GM23338 (cell line): ENCODE measurements around the gene ITGA3. TPM values are rescaled to one million over a fixed set of nuclear protein-coding genes. Genes with fewer than 3 reads are reported as not detected.

Source experiments
- ATAC-seq: fragments of 200-7000 bp; cut with Tn5 transposase; 3 replicates; pipeline ENCODE4 v1.9.1; 2020
- DNase-seq: peaks from one replicate; pipeline ENCODE4 v3.0.0-alpha.2; 2015; ENCODE audit warnings: low spot score
- H2AFZ ChIP-seq: fragments of 200-600 bp; sonication (generic); 2 replicates; pipeline ENCODE4 v1.8.0; 2016; ENCODE audit warnings: antibody characterized with exemption, mild to moderate bottlenecking, moderate library complexity
- H3F3A ChIP-seq: fragments of 200-600 bp; sonication (generic); replicated peaks from 2 replicates; pipeline ENCODE4 v1.8.0; 2017; ENCODE audit warnings: antibody characterized with exemption, mixed run types, low read depth
- H3K27ac ChIP-seq: fragments of 200-600 bp; sonication (generic); 2 replicates; pipeline ENCODE4 v1.6.1; 2016; ENCODE audit warnings: low read depth
- H3K27me3 ChIP-seq: fragments of 200-600 bp; sonication (generic); 2 replicates; pipeline ENCODE4 v1.8.0; 2016; ENCODE audit warnings: mild to moderate bottlenecking, mixed run types, moderate library complexity; ENCODE audit not compliant: insufficient read depth
- H3K36me3 ChIP-seq: fragments of 200-600 bp; sonication (generic); 2 replicates; pipeline ENCODE4 v1.8.0; 2016; ENCODE audit warnings: mild to moderate bottlenecking; ENCODE audit not compliant: insufficient read depth
- H3K4me1 ChIP-seq: fragments of 200-600 bp; sonication (generic); 2 replicates; pipeline ENCODE4 v1.8.0; 2016; ENCODE audit warnings: mild to moderate bottlenecking, moderate library complexity; ENCODE audit not compliant: insufficient read depth
- H3K4me2 ChIP-seq: fragments of 200-600 bp; sonication (generic); 2 replicates; pipeline ENCODE4 v1.7.1; 2017; ENCODE audit warnings: mixed run types
- H3K4me3 ChIP-seq: fragments of 200-600 bp; sonication (generic); 2 replicates; pipeline ENCODE4 v1.6.1; 2016; ENCODE audit warnings: mixed run types
- H3K79me2 ChIP-seq: fragments of 200-600 bp; sonication (generic); replicated peaks from 2 replicates; pipeline ENCODE4 v1.8.0; 2017; ENCODE audit warnings: mild to moderate bottlenecking; ENCODE audit not compliant: insufficient read depth
- H3K9me2 ChIP-seq: fragments of 200-600 bp; sonication (generic); 2 replicates; pipeline ENCODE4 v1.8.0; 2017; ENCODE audit not compliant: insufficient read depth
- H4K20me1 ChIP-seq: fragments of 200-600 bp; sonication (generic); replicated peaks from 2 replicates; pipeline ENCODE4 v1.8.0; 2017; ENCODE audit warnings: mild to moderate bottlenecking; ENCODE audit not compliant: insufficient read depth
- H3K27ac Mint-ChIP-seq: 2 replicates; pipeline ENCODE4 v1.8.0; 2020; ENCODE audit warnings: inconsistent platforms, mild to moderate bottlenecking, moderate library complexity, mixed read lengths
- H3K27me3 Mint-ChIP-seq: 3 replicates; pipeline ENCODE4 v1.8.0; 2022; ENCODE audit warnings: low read depth, mild to moderate bottlenecking, moderate library complexity, mixed read lengths, inconsistent platforms; ENCODE audit not compliant: insufficient read depth, poor library complexity
- H3K36me3 Mint-ChIP-seq: 3 replicates; pipeline ENCODE4 v1.8.0; 2021; ENCODE audit warnings: low read depth, mild to moderate bottlenecking, inconsistent platforms, moderate library complexity, mixed read lengths
- H3K4me1 Mint-ChIP-seq: 3 replicates; pipeline ENCODE4 v1.8.0; 2020; ENCODE audit warnings: mild to moderate bottlenecking, inconsistent platforms, mixed read lengths
- H3K4me3 Mint-ChIP-seq: 3 replicates; pipeline ENCODE4 v1.8.0; 2021; ENCODE audit warnings: moderate library complexity, mild to moderate bottlenecking, inconsistent platforms, mixed read lengths
- H3K9me3 Mint-ChIP-seq: 3 replicates; pipeline ENCODE4 v1.8.0; 2020; ENCODE audit warnings: moderate library complexity, mild to moderate bottlenecking, inconsistent platforms, mixed read lengths
- CREB1 ChIP-seq: fragments of 250-450 bp; sonication (Bioruptor Pico); IDR thresholded peaks from 2 replicates; pipeline ENCODE4 v1.5.0; 2020; ENCODE audit warnings: low read depth, mild to moderate bottlenecking, moderate library complexity
- EZH2 ChIP-seq: fragments of 200-600 bp; sonication (generic); IDR thresholded peaks from one replicate; pipeline ENCODE4 v1.8.0; 2017; ENCODE audit warnings: antibody characterized with exemption, mild to moderate bottlenecking, low read depth; ENCODE audit not compliant: unreplicated experiment
- EZH2phosphoT487 ChIP-seq: fragments of 200-600 bp; sonication (generic); IDR thresholded peaks from one replicate; pipeline ENCODE4 v1.8.1; 2018; ENCODE audit warnings: antibody characterized with exemption; ENCODE audit not compliant: unreplicated experiment
- JUNB ChIP-seq: IDR thresholded peaks from one replicate; pipeline ENCODE4 v1.6.1; 2016; ENCODE audit warnings: antibody characterized with exemption; ENCODE audit not compliant: unreplicated experiment
- NANOG ChIP-seq: IDR thresholded peaks from 2 replicates; pipeline ENCODE4 v1.6.1; 2016; ENCODE audit warnings: antibody characterized with exemption, borderline replicate concordance
- POLR2AphosphoS5 ChIP-seq: IDR thresholded peaks from 2 replicates; pipeline ENCODE4 v1.6.1; 2016; ENCODE audit warnings: antibody characterized with exemption, low read depth
- STAT1 ChIP-seq: IDR thresholded peaks from one replicate; pipeline ENCODE4 v1.6.1; 2016; ENCODE audit warnings: antibody characterized with exemption; ENCODE audit not compliant: unreplicated experiment
- ZNF114 ChIP-seq: fragments of 250-450 bp; sonication (Bioruptor Pico); IDR thresholded peaks from 2 replicates; pipeline ENCODE4 v1.5.0; 2020; ENCODE audit warnings: mild to moderate bottlenecking, moderate library complexity
- ZNF331 ChIP-seq: fragments of 250-450 bp; sonication (Bioruptor Pico); IDR thresholded peaks from 2 replicates; pipeline ENCODE4 v1.5.0; 2020; ENCODE audit warnings: low read depth, mild to moderate bottlenecking, moderate library complexity
- polyA plus RNA-seq: library from polyadenylated mRNA; unstranded; fragments of >200 nt; fragmentation: Nextera tagmentation; extraction: Ambion mirVana; gene quantifications from 2 replicates; pipeline ENCODE4 v1.2.1, GENCODE V29; 2016
- total RNA-seq: library from RNA; depleted of rRNA; stranded (reverse); fragments of >200 nt; shearing (Covaris generic); gene quantifications from 2 replicates; pipeline ENCODE4 v1.2.3, GENCODE V29; 2014
- TF ChIP-seq, protein P1 (sequence below): IDR thresholded peaks from 2 replicates; pipeline ENCODE4 v1.6.1; 2016; ENCODE audit warnings: antibody characterized with exemption
- TF ChIP-seq, protein P2 (sequence below), 2 experiments: fragments of 200-600 bp in 1 of 2; sonication (generic) in 1 of 2; conservative IDR thresholded peaks; 2 replicates each; pipeline versions ENCODE4 v1.5.1 to v1.6.1; 2016 to 2017; ENCODE audit warnings: antibody characterized with exemption in 2 of 2, low read depth in 2 of 2, mild to moderate bottlenecking in 2 of 2, moderate library complexity in 1 of 2
- TF ChIP-seq, protein P3 (sequence below): fragments of 250-450 bp; sonication (Bioruptor Pico); IDR thresholded peaks from 2 replicates; pipeline ENCODE4 v1.5.0; 2020; ENCODE audit warnings: mild to moderate bottlenecking, moderate library complexity
- TF ChIP-seq, protein P4 (sequence below): IDR thresholded peaks from one replicate; pipeline ENCODE4 v1.6.1; 2018; ENCODE audit warnings: antibody characterized with exemption; ENCODE audit not compliant: unreplicated experiment

The ITGA3 gene
- total and polyA plus RNA-seq, 2 experiments from 2014 or later = 9.6 to 28.3 TPM

GRCh38 chr17:50107790-50108414 is 52.0 kb downstream of the ITGA3 start:
- Mint-ChIP-seq H3K9me3 (no peaks in the 10 kb centered on the region), H3K36me3 (no peaks in the 10 kb centered on the region; the same call in 1 of the 3 replicates), H3K4me3 (no peak overlapping the region; the same call in 2 of the 3 replicates), H3K4me1 (no peaks in the 10 kb centered on the region; the same call in 1 of the 3 replicates), H3K27ac (no peak overlapping the region), H3K27me3 (peaks cover 12% of the 10 kb centered on the region)
- H3K4me1 ChIP-seq = peaks cover 5% of the 10 kb centered on the region; the same call in 1 of the 2 replicates
- H3K27me3 ChIP-seq = no peaks in the 10 kb centered on the region
- H3K9me2 ChIP-seq = no peaks in the 10 kb centered on the region
- H3F3A ChIP-seq = no peaks in the 10 kb centered on the region
- H3K79me2 ChIP-seq = no peaks in the 10 kb centered on the region
- H2AFZ ChIP-seq = no peak overlapping the region
- H3K4me2 ChIP-seq = no peak overlapping the region
- H3K27ac ChIP-seq = no peak overlapping the region
- no peaks in the 10 kb centered on the region for H3K36me3 ChIP-seq
- TF ChIP-seq POLR2AphosphoS5 (no peak), CREB1 (CRISPR knock-in tag) (no peak), NANOG (no peak), EZH2phosphoT487 (no peak), EZH2 (no peak), ZNF114 (CRISPR knock-in tag) (no peak), JUNB (no peak), STAT1 (no peak), ZNF331 (CRISPR knock-in tag) (no peak)
- TF ChIP-seq, protein P1, sequence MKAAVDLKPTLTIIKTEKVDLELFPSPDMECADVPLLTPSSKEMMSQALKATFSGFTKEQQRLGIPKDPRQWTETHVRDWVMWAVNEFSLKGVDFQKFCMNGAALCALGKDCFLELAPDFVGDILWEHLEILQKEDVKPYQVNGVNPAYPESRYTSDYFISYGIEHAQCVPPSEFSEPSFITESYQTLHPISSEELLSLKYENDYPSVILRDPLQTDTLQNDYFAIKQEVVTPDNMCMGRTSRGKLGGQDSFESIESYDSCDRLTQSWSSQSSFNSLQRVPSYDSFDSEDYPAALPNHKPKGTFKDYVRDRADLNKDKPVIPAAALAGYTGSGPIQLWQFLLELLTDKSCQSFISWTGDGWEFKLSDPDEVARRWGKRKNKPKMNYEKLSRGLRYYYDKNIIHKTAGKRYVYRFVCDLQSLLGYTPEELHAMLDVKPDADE = no peak
- TF ChIP-seq, protein P2, sequence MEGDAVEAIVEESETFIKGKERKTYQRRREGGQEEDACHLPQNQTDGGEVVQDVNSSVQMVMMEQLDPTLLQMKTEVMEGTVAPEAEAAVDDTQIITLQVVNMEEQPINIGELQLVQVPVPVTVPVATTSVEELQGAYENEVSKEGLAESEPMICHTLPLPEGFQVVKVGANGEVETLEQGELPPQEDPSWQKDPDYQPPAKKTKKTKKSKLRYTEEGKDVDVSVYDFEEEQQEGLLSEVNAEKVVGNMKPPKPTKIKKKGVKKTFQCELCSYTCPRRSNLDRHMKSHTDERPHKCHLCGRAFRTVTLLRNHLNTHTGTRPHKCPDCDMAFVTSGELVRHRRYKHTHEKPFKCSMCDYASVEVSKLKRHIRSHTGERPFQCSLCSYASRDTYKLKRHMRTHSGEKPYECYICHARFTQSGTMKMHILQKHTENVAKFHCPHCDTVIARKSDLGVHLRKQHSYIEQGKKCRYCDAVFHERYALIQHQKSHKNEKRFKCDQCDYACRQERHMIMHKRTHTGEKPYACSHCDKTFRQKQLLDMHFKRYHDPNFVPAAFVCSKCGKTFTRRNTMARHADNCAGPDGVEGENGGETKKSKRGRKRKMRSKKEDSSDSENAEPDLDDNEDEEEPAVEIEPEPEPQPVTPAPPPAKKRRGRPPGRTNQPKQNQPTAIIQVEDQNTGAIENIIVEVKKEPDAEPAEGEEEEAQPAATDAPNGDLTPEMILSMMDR (conservative IDR thresholded peaks at IDR 0.05; ENCODE audit: low read depth in 2 of 2) = no peak
- TF ChIP-seq, protein P3, sequence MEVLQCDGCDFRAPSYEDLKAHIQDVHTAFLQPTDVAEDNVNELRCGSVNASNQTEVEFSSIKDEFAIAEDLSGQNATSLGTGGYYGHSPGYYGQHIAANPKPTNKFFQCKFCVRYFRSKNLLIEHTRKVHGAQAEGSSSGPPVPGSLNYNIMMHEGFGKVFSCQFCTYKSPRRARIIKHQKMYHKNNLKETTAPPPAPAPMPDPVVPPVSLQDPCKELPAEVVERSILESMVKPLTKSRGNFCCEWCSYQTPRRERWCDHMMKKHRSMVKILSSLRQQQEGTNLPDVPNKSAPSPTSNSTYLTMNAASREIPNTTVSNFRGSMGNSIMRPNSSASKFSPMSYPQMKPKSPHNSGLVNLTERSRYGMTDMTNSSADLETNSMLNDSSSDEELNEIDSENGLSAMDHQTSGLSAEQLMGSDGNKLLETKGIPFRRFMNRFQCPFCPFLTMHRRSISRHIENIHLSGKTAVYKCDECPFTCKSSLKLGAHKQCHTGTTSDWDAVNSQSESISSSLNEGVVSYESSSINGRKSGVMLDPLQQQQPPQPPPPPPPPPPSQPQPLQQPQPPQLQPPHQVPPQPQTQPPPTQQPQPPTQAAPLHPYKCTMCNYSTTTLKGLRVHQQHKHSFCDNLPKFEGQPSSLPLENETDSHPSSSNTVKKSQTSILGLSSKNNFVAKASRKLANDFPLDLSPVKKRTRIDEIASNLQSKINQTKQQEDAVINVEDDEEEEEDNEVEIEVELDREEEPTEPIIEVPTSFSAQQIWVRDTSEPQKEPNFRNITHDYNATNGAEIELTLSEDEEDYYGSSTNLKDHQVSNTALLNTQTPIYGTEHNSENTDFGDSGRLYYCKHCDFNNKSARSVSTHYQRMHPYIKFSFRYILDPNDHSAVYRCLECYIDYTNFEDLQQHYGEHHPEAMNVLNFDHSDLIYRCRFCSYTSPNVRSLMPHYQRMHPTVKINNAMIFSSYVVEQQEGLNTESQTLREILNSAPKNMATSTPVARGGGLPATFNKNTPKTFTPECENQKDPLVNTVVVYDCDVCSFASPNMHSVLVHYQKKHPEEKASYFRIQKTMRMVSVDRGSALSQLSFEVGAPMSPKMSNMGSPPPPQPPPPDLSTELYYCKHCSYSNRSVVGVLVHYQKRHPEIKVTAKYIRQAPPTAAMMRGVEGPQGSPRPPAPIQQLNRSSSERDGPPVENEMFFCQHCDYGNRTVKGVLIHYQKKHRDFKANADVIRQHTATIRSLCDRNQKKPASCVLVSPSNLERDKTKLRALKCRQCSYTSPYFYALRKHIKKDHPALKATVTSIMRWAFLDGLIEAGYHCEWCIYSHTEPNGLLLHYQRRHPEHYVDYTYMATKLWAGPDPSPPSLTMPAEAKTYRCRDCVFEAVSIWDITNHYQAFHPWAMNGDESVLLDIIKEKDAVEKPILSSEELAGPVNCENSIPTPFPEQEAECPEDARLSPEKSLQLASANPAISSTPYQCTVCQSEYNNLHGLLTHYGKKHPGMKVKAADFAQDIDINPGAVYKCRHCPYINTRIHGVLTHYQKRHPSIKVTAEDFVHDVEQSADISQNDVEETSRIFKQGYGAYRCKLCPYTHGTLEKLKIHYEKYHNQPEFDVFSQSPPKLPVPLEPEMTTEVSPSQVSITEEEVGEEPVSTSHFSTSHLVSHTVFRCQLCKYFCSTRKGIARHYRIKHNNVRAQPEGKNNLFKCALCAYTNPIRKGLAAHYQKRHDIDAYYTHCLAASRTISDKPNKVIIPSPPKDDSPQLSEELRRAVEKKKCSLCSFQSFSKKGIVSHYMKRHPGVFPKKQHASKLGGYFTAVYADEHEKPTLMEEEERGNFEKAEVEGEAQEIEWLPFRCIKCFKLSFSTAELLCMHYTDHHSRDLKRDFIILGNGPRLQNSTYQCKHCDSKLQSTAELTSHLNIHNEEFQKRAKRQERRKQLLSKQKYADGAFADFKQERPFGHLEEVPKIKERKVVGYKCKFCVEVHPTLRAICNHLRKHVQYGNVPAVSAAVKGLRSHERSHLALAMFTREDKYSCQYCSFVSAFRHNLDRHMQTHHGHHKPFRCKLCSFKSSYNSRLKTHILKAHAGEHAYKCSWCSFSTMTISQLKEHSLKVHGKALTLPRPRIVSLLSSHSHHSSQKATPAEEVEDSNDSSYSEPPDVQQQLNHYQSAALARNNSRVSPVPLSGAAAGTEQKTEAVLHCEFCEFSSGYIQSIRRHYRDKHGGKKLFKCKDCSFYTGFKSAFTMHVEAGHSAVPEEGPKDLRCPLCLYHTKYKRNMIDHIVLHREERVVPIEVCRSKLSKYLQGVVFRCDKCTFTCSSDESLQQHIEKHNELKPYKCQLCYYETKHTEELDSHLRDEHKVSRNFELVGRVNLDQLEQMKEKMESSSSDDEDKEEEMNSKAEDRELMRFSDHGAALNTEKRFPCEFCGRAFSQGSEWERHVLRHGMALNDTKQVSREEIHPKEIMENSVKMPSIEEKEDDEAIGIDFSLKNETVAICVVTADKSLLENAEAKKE (CRISPR knock-in tag) = no peak
- TF ChIP-seq, protein P4, sequence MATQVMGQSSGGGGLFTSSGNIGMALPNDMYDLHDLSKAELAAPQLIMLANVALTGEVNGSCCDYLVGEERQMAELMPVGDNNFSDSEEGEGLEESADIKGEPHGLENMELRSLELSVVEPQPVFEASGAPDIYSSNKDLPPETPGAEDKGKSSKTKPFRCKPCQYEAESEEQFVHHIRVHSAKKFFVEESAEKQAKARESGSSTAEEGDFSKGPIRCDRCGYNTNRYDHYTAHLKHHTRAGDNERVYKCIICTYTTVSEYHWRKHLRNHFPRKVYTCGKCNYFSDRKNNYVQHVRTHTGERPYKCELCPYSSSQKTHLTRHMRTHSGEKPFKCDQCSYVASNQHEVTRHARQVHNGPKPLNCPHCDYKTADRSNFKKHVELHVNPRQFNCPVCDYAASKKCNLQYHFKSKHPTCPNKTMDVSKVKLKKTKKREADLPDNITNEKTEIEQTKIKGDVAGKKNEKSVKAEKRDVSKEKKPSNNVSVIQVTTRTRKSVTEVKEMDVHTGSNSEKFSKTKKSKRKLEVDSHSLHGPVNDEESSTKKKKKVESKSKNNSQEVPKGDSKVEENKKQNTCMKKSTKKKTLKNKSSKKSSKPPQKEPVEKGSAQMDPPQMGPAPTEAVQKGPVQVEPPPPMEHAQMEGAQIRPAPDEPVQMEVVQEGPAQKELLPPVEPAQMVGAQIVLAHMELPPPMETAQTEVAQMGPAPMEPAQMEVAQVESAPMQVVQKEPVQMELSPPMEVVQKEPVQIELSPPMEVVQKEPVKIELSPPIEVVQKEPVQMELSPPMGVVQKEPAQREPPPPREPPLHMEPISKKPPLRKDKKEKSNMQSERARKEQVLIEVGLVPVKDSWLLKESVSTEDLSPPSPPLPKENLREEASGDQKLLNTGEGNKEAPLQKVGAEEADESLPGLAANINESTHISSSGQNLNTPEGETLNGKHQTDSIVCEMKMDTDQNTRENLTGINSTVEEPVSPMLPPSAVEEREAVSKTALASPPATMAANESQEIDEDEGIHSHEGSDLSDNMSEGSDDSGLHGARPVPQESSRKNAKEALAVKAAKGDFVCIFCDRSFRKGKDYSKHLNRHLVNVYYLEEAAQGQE = no peak
- DNase-seq = no peak
- H4K20me1 ChIP-seq = no peaks in the 10 kb centered on the region
- no peak overlapping the region for H3K4me3 ChIP-seq
- no peak for ATAC-seq
